SK-N-SH treated with all-trans-retinoic acid at 6 μM for 48 hours (cell line): Measurements from ENCODE around the gene UTP18.

ENCODE experiments used
- ATAC-seq: fragments of 200-7000 bp; cut with Tn5 transposase; 3 replicates; pipeline ENCODE4 v1.9.1; 2020; ENCODE audit warnings: mild to moderate bottlenecking, moderate library complexity
- ARNTL ChIP-seq: fragments of 450-650 bp; formaldehyde crosslinking; IDR thresholded peaks from 2 replicates; pipeline ENCODE4 v1.5.0; 2020; ENCODE audit warnings: low read depth, mild to moderate bottlenecking, moderate library complexity, borderline replicate concordance
- BACH2 ChIP-seq: fragments of 250-450 bp; sonication (Bioruptor Pico); IDR thresholded peaks from 2 replicates; pipeline ENCODE4 v1.9.0; 2021; ENCODE audit warnings: mild to moderate bottlenecking, borderline replicate concordance
- CREB5 ChIP-seq: fragments of 250-450 bp; sonication (Bioruptor Pico); IDR thresholded peaks from 2 replicates; pipeline ENCODE4 v1.5.1; 2020; ENCODE audit warnings: low read depth, mild to moderate bottlenecking, moderate library complexity
- CSDC2 ChIP-seq: fragments of 250-450 bp; sonication (Bioruptor Pico); IDR thresholded peaks from 2 replicates; pipeline ENCODE4 v1.5.0; 2020; ENCODE audit warnings: mild to moderate bottlenecking, moderate library complexity
- CSRNP3 ChIP-seq: fragments of 250-450 bp; sonication (Bioruptor Pico); IDR thresholded peaks from 2 replicates; pipeline ENCODE4 v1.5.1; 2021; ENCODE audit warnings: mild to moderate bottlenecking, moderate library complexity
- ESRRG ChIP-seq: fragments of 250-450 bp; sonication (Bioruptor Pico); IDR thresholded peaks from 2 replicates; pipeline ENCODE4 v1.6.1; 2021; ENCODE audit warnings: mild to moderate bottlenecking
- GLIS3 ChIP-seq: fragments of 250-450 bp; sonication (Bioruptor Pico); IDR thresholded peaks from 2 replicates; pipeline ENCODE4 v1.5.0; 2020; ENCODE audit warnings: mild to moderate bottlenecking, moderate library complexity
- ISL1 ChIP-seq: fragments of 250-450 bp; sonication (Bioruptor Pico); IDR thresholded peaks from 2 replicates; pipeline ENCODE4 v2.1.2; 2022; ENCODE audit warnings: mild to moderate bottlenecking, moderate library complexity
- OSR1 ChIP-seq: fragments of 250-450 bp; sonication (Bioruptor Pico); IDR thresholded peaks from 2 replicates; pipeline ENCODE4 v1.8.0; 2022; ENCODE audit warnings: moderate library complexity, mild to moderate bottlenecking, inconsistent platforms
- PATZ1 ChIP-seq: fragments of 250-450 bp; sonication (Bioruptor Pico); IDR thresholded peaks from 2 replicates; pipeline ENCODE4 v1.8.0; 2020; ENCODE audit warnings: mild to moderate bottlenecking, moderate library complexity, borderline replicate concordance
- PPARA ChIP-seq: fragments of 250-450 bp; sonication (Bioruptor Pico); IDR thresholded peaks from 2 replicates; pipeline ENCODE4 v1.5.0; 2020; ENCODE audit warnings: mild to moderate bottlenecking, borderline replicate concordance
- RARB ChIP-seq: fragments of 250-450 bp; sonication (Bioruptor Pico); IDR thresholded peaks from 2 replicates; pipeline ENCODE4 v1.8.0; 2021; ENCODE audit warnings: mild to moderate bottlenecking, moderate library complexity
- SNAI2 ChIP-seq: fragments of 250-450 bp; sonication (Bioruptor Pico); IDR thresholded peaks from 2 replicates; pipeline ENCODE4 v1.5.0; 2020; ENCODE audit warnings: mild to moderate bottlenecking, moderate library complexity
- TCF4 ChIP-seq: fragments of 250-450 bp; sonication (Bioruptor Pico); IDR thresholded peaks from 2 replicates; pipeline ENCODE4 v1.8.0; 2021; ENCODE audit warnings: mild to moderate bottlenecking, moderate library complexity, borderline replicate concordance
- TOX ChIP-seq: fragments of 250-450 bp; sonication (Bioruptor Pico); IDR thresholded peaks from 2 replicates; pipeline ENCODE4 v1.8.0; 2021; ENCODE audit warnings: mild to moderate bottlenecking, moderate library complexity, borderline replicate concordance
- TSHZ2 ChIP-seq: fragments of 250-450 bp; sonication (Bioruptor Pico); IDR thresholded peaks from 2 replicates; pipeline ENCODE4 v1.5.0; 2020; ENCODE audit warnings: mild to moderate bottlenecking, moderate library complexity
- ZC3H10 ChIP-seq: fragments of 250-450 bp; sonication (Bioruptor Pico); IDR thresholded peaks from 2 replicates; pipeline ENCODE4 v1.5.1; 2021; ENCODE audit warnings: mild to moderate bottlenecking, moderate library complexity
- ZFP3 ChIP-seq: fragments of 250-450 bp; sonication (Bioruptor Pico); IDR thresholded peaks from 2 replicates; pipeline ENCODE4 v1.5.0; 2020; ENCODE audit warnings: mild to moderate bottlenecking, moderate library complexity
- ZFP30 ChIP-seq: fragments of 450-650 bp; formaldehyde crosslinking; IDR thresholded peaks from 2 replicates; pipeline ENCODE4 v1.5.0; 2022; ENCODE audit warnings: mild to moderate bottlenecking, moderate library complexity
- ZNF565 ChIP-seq: fragments of 450-650 bp; formaldehyde crosslinking; conservative IDR thresholded peaks from 2 replicates; pipeline ENCODE4 v1.5.0; 2020; ENCODE audit warnings: low read depth, mild to moderate bottlenecking, moderate library complexity
- ZNF70 ChIP-seq: fragments of 450-650 bp; formaldehyde crosslinking; IDR thresholded peaks from 2 replicates; pipeline ENCODE4 v1.5.0; 2020; ENCODE audit warnings: mild to moderate bottlenecking, moderate library complexity
- ZNF8 ChIP-seq: fragments of 450-650 bp; formaldehyde crosslinking; IDR thresholded peaks from 2 replicates; pipeline ENCODE4 v1.5.0; 2020; ENCODE audit warnings: mild to moderate bottlenecking, moderate library complexity

Gene UTP18

DNA sequence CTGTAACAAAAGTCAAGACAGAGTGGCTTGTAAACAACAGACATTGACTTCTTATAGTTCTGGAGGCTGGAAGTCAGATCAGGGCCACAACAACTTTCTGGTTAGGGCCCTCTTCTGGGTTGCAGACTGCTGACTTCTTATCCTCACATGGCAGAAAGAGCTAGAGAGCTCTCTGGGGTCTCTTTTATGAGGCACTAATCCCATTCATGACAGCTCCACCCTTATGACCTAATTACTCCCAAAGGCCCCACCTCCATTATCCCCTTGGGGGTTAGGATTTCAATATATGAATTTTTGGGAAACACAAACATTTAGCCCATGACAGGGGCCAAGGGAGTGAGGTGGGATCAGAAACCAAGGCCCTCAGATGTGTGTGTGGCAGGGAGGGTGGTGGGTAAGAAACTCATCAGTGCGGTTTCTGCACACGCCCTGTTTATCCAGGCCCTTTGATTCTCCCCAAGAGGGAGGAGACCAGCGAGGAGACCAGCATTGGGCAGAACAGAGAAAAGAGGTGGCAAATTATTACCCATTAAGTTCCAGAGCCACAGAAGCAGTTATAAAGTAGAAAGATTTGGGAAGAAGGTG lies 74.8 kb downstream of the UTP18 start:
- ATAC-seq = no peak
- TF ChIP-seq SNAI2 (CRISPR knock-in tag) (no peak), ESRRG (CRISPR knock-in tag) (no peak), CSRNP3 (no peak)

DNA sequence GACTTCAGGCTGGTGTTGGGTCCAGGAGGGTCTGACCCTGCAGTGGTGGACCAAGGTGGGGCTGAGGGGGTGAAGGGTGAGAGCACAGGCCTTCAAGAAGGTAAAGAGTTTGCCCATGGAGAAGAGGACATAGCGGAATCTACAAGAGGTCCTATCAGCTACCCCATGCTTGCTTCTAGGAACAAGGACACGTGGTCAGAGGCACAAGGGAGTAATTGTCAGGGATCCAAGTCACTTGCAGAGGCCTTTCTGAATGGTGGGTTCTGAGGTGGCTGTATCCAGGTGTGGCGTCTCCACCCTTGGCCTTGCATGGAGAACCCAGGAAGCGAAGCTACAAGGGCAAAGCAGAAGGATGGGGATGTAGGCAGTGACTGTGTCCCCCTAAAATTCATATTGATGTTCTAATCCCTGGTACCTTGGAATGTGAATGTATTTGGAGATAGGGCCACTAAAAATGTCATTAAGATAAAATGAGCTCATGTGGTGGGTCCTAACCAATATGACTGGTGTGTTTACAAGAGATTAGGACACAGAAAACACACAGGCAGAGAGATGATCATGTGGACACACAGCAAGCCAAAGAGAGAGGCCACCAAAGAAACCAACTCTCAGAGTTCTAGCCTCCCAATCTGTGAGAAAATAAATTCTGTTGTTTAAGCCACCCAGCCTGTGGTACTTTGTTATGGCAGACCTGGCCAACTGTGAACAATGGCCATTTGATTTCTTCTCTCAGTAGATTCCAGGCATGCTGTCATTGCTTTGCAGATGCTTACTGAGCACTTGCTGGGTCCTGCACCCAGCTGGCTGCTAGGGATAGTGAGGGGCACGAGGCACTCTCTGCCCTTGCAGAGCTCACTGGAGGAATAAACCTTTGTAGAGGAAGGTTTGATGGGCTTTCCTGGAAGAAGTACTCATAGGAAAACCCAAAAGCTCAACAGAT lies 75.8 kb downstream of the UTP18 start:
- TF ChIP-seq TOX (CRISPR knock-in tag) (no peak), ARNTL (no peak), ESRRG (CRISPR knock-in tag) (no peak), PPARA (CRISPR knock-in tag) (no peak), ZNF565 (CRISPR knock-in tag) (no peak), TSHZ2 (CRISPR knock-in tag) (no peak), CSDC2 (CRISPR knock-in tag) (no peak), CSRNP3 (no peak), OSR1 (CRISPR knock-in tag) (no peak), SNAI2 (CRISPR knock-in tag) (no peak), BACH2 (CRISPR knock-in tag) (no peak), TCF4 (CRISPR knock-in tag) (no peak), PATZ1 (no peak), ZC3H10 (CRISPR knock-in tag) (no peak), CREB5 (no peak), ZFP3 (CRISPR knock-in tag) (no peak), RARB (CRISPR knock-in tag) (no peak), ZNF70 (no peak), GLIS3 (no peak), ZFP30 (CRISPR knock-in tag) (no peak)
- no peak for ATAC-seq

- ATAC-seq = no peak
- TF ChIP-seq BACH2 (CRISPR knock-in tag) (no peak), ZNF8 (no peak), ZNF70 (no peak), ZFP3 (CRISPR knock-in tag) (no peak), CSDC2 (CRISPR knock-in tag) (no peak), ZNF565 (CRISPR knock-in tag) (no peak), TOX (CRISPR knock-in tag) (no peak), OSR1 (CRISPR knock-in tag) (no peak), ZC3H10 (CRISPR knock-in tag) (no peak), ESRRG (CRISPR knock-in tag) (no peak), PATZ1 (no peak), ISL1 (no peak), TCF4 (CRISPR knock-in tag) (no peak), GLIS3 (no peak), PPARA (CRISPR knock-in tag) (no peak), CSRNP3 (no peak)
Measured at GRCh38 chr17:51341457-51341856, 81.1 kb downstream of the UTP18 start.
